Measurements from ENCODE around the gene NACAD.

The NACAD gene

GRCh38 chr7:45081670-45081974 lies 7.1 kb downstream of the NACAD start:
- no peak for ATAC-seq (replicated peaks; ENCODE audit: extremely low read depth, poor library complexity, severe bottlenecking)
- Mint-ChIP-seq H3K27ac (ENCODE audit: low read depth) (no peak overlapping the region), H3K4me1 (peaks cover 13% of the 10 kb centered on the region), H3K9me3 (no peaks in the 10 kb centered on the region), H3K27me3 (no peaks in the 10 kb centered on the region), H3K4me3 (no peak overlapping the region), H3K36me3 (ENCODE audit: insufficient read depth) (peaks cover 9% of the 10 kb centered on the region)
- DNase-seq (ENCODE audit: low spot score in 2 of 2), result no peak

GRCh38 chr7:45080958-45081669 lies 7.7 kb downstream of the NACAD start:
- Mint-ChIP-seq H3K36me3 (ENCODE audit: insufficient read depth) (peaks cover 9% of the 10 kb centered on the region), H3K4me1 (peaks cover 13% of the 10 kb centered on the region), H3K27me3 (no peaks in the 10 kb centered on the region), H3K27ac (ENCODE audit: low read depth) (peak overlapping the region; percentile 77), H3K4me3 (no peak overlapping the region), H3K9me3 (no peaks in the 10 kb centered on the region)
- DNase-seq (ENCODE audit: low spot score in 2 of 2) (no peak), ATAC-seq (replicated peaks; ENCODE audit: extremely low read depth, poor library complexity, severe bottlenecking) (no peak)

GRCh38 chr7:45080265-45080957 lies 8.4 kb downstream of the NACAD start:
- Mint-ChIP-seq H3K9me3 (no peaks in the 10 kb centered on the region), H3K4me3 (no peak overlapping the region), H3K36me3 (ENCODE audit: insufficient read depth) (peaks cover 13% of the 10 kb centered on the region), H3K27me3 (no peaks in the 10 kb centered on the region), H3K4me1 (peaks cover 17% of the 10 kb centered on the region), H3K27ac (ENCODE audit: low read depth) (peak overlapping the region; percentile 77)
- no peak for ATAC-seq (replicated peaks; ENCODE audit: extremely low read depth, poor library complexity, severe bottlenecking)
- no peak for DNase-seq (ENCODE audit: low spot score in 2 of 2)

GRCh38 chr7:45078125-45078681 lies 10.6 kb downstream of the NACAD start:
- H3K27ac Mint-ChIP-seq (ENCODE audit: low read depth), result peak overlapping the region; percentile 77
- H3K4me1 Mint-ChIP-seq, result peaks cover 24% of the 10 kb centered on the region
- no peak for DNase-seq (ENCODE audit: low spot score in 2 of 2)
- H3K27me3 Mint-ChIP-seq, result no peaks in the 10 kb centered on the region
- no peaks in the 10 kb centered on the region for H3K9me3 Mint-ChIP-seq
- H3K4me3 Mint-ChIP-seq, result no peak overlapping the region
- H3K36me3 Mint-ChIP-seq (ENCODE audit: insufficient read depth), result peaks cover 21% of the 10 kb centered on the region
- ATAC-seq (replicated peaks; ENCODE audit: extremely low read depth, poor library complexity, severe bottlenecking), result no peak

- ATAC-seq (replicated peaks; ENCODE audit: extremely low read depth, poor library complexity, severe bottlenecking) (no peak), DNase-seq (ENCODE audit: low spot score in 2 of 2) (no peak)
- Mint-ChIP-seq H3K9me3 (no peaks in the 10 kb centered on the region), H3K27ac (ENCODE audit: low read depth) (peak overlapping the region; percentile 77), H3K4me1 (peaks cover 30% of the 10 kb centered on the region), H3K4me3 (no peak overlapping the region), H3K27me3 (no peaks in the 10 kb centered on the region), H3K36me3 (ENCODE audit: insufficient read depth) (peaks cover 27% of the 10 kb centered on the region)
Observed at GRCh38 chr7:45077579-45077978, 11.2 kb downstream of the NACAD start.

GRCh38 chr7:45076946-45077345 lies 11.8 kb downstream of the NACAD start:
- DNase-seq (ENCODE audit: low spot score in 2 of 2), result no peak
- Mint-ChIP-seq H3K36me3 (ENCODE audit: insufficient read depth) (peaks cover 30% of the 10 kb centered on the region), H3K4me1 (peaks cover 32% of the 10 kb centered on the region), H3K27ac (ENCODE audit: low read depth) (no peak overlapping the region), H3K9me3 (no peaks in the 10 kb centered on the region), H3K4me3 (no peak overlapping the region), H3K27me3 (no peaks in the 10 kb centered on the region)
- ATAC-seq (replicated peaks; ENCODE audit: extremely low read depth, poor library complexity, severe bottlenecking), result no peak

GRCh38 chr7:45075871-45076796 lies 12.6 kb downstream of the NACAD start:
- no peaks in the 10 kb centered on the region for H3K9me3 Mint-ChIP-seq
- peaks cover 36% of the 10 kb centered on the region for H3K4me1 Mint-ChIP-seq
- H3K4me3 Mint-ChIP-seq, result no peak overlapping the region
- H3K36me3 Mint-ChIP-seq (ENCODE audit: insufficient read depth), result peaks cover 36% of the 10 kb centered on the region
- DNase-seq (ENCODE audit: low spot score in 2 of 2), result no peak
- ATAC-seq (replicated peaks; ENCODE audit: extremely low read depth, poor library complexity, severe bottlenecking), result no peak
- peak overlapping the region; percentile 58 for H3K27ac Mint-ChIP-seq (ENCODE audit: low read depth)
- H3K27me3 Mint-ChIP-seq, result no peaks in the 10 kb centered on the region

- peaks cover 40% of the 10 kb centered on the region for H3K36me3 Mint-ChIP-seq (ENCODE audit: insufficient read depth)
- H3K27ac Mint-ChIP-seq (ENCODE audit: low read depth), result peak overlapping the region; percentile 58
- ATAC-seq (replicated peaks; ENCODE audit: extremely low read depth, poor library complexity, severe bottlenecking), result no peak
- no peaks in the 10 kb centered on the region for H3K27me3 Mint-ChIP-seq
- no peak for DNase-seq (ENCODE audit: low spot score in 2 of 2)
- H3K4me3 Mint-ChIP-seq, result no peak overlapping the region
- peaks cover 36% of the 10 kb centered on the region for H3K4me1 Mint-ChIP-seq
- H3K9me3 Mint-ChIP-seq, result no peaks in the 10 kb centered on the region
Observed at GRCh38 chr7:45075355-45075644, 13.5 kb downstream of the NACAD start.

- Mint-ChIP-seq H3K4me3 (no peak overlapping the region), H3K4me1 (peaks cover 36% of the 10 kb centered on the region), H3K27ac (ENCODE audit: low read depth) (peak overlapping the region; percentile 80), H3K36me3 (ENCODE audit: insufficient read depth) (peaks cover 40% of the 10 kb centered on the region), H3K27me3 (no peaks in the 10 kb centered on the region), H3K9me3 (no peaks in the 10 kb centered on the region)
- no peak for DNase-seq (ENCODE audit: low spot score in 2 of 2)
- no peak for ATAC-seq (replicated peaks; ENCODE audit: extremely low read depth, poor library complexity, severe bottlenecking)
Observed at GRCh38 chr7:45074528-45075354, 14.0 kb downstream of the NACAD start.

GRCh38 chr7:45073786-45074527 lies 14.8 kb downstream of the NACAD start:
- Mint-ChIP-seq H3K27ac (ENCODE audit: low read depth) (peak overlapping the region; percentile 80), H3K36me3 (ENCODE audit: insufficient read depth) (peaks cover 42% of the 10 kb centered on the region), H3K9me3 (no peaks in the 10 kb centered on the region), H3K27me3 (no peaks in the 10 kb centered on the region), H3K4me1 (peaks cover 37% of the 10 kb centered on the region), H3K4me3 (no peak overlapping the region)
- ATAC-seq (replicated peaks; ENCODE audit: extremely low read depth, poor library complexity, severe bottlenecking) (no peak), DNase-seq (ENCODE audit: low spot score in 2 of 2) (no peak)

GRCh38 chr7:45073031-45073785 lies 15.6 kb downstream of the NACAD start:
- H3K27ac Mint-ChIP-seq (ENCODE audit: low read depth), result peak overlapping the region; percentile 80
- H3K36me3 Mint-ChIP-seq (ENCODE audit: insufficient read depth), result peaks cover 42% of the 10 kb centered on the region
- ATAC-seq (replicated peaks; ENCODE audit: extremely low read depth, poor library complexity, severe bottlenecking), result no peak
- H3K4me3 Mint-ChIP-seq, result no peak overlapping the region
- no peaks in the 10 kb centered on the region for H3K9me3 Mint-ChIP-seq
- H3K27me3 Mint-ChIP-seq, result no peaks in the 10 kb centered on the region
- peaks cover 37% of the 10 kb centered on the region for H3K4me1 Mint-ChIP-seq
- DNase-seq (ENCODE audit: low spot score in 2 of 2), result no peak

Measured in central memory CD8-positive, alpha-beta T cell (primary cell).